Neural cell (in vitro differentiated cells): ENCODE results near the gene AUNIP. TPM values are rescaled to one million over a fixed set of nuclear protein-coding genes. Genes with fewer than 3 reads are reported as not detected.

Experiments
- H2AFZ ChIP-seq: fragments of 200-600, 300-800 bp; sonication (generic), shearing (Covaris generic); 2 replicates; pipeline ENCODE4 v1.6.0; 2014; ENCODE audit warnings: low read depth, mild to moderate bottlenecking, antibody characterized with exemption, low read length, moderate library complexity
- H3F3A ChIP-seq: fragments of 200-600 bp; shearing (Covaris generic); 2 replicates; pipeline ENCODE4 v1.6.1; 2016; ENCODE audit warnings: mild to moderate bottlenecking, moderate library complexity, mixed read lengths, antibody characterized with exemption, low read length; ENCODE audit not compliant: insufficient read depth, poor library complexity, severe bottlenecking
- H3K27ac ChIP-seq: fragments of 200-600, 300-800 bp; sonication (generic), shearing (Covaris generic); 2 replicates; pipeline ENCODE4 v1.5.1; 2014; ENCODE audit warnings: mild to moderate bottlenecking, low read length, moderate library complexity
- H3K27me3 ChIP-seq: fragments of 300-800, 200-600 bp; sonication (generic), shearing (Covaris generic); 2 replicates; pipeline ENCODE4 v1.6.0; 2014; ENCODE audit warnings: mild to moderate bottlenecking, low read depth, low read length, moderate library complexity; ENCODE audit not compliant: insufficient read depth
- H3K36me3 ChIP-seq: fragments of 300-800, 200-600 bp; sonication (generic), shearing (Covaris generic); 2 replicates; pipeline ENCODE4 v1.5.1; 2014; ENCODE audit warnings: mild to moderate bottlenecking, antibody characterized with exemption, low read length, moderate library complexity; ENCODE audit not compliant: insufficient read depth
- H3K4me2 ChIP-seq: fragments of 300-800, 200-600 bp; sonication (generic), shearing (Covaris generic); 2 replicates; pipeline ENCODE4 v1.6.0; 2014; ENCODE audit warnings: mild to moderate bottlenecking, low read length
- H3K4me3 ChIP-seq: fragments of 300-800, 200-600 bp; sonication (generic), shearing (Covaris generic); 2 replicates; pipeline ENCODE4 v1.5.1; 2014; ENCODE audit warnings: mild to moderate bottlenecking, low read length, moderate library complexity
- H3K79me2 ChIP-seq: fragments of 200-600 bp; shearing (Covaris generic); replicated peaks from 2 replicates; pipeline ENCODE4 v1.6.0; 2014; ENCODE audit warnings: mild to moderate bottlenecking, low read length, moderate library complexity; ENCODE audit not compliant: insufficient read depth
- H3K9ac ChIP-seq: fragments of 300-800, 200-600 bp; sonication (generic), shearing (Covaris generic); 2 replicates; pipeline ENCODE4 v1.6.1; 2016; ENCODE audit warnings: mild to moderate bottlenecking, low read length, mixed read lengths
- H3K9me2 ChIP-seq: fragments of 200-600 bp; shearing (Covaris generic); 2 replicates; pipeline ENCODE4 v1.6.1; 2016; ENCODE audit warnings: mild to moderate bottlenecking, low read length, mixed read lengths; ENCODE audit not compliant: insufficient read depth
- H3K9me3 ChIP-seq: fragments of 200-600, 300-800 bp; sonication (generic), shearing (Covaris generic); 2 replicates; pipeline ENCODE4 v1.6.1; 2016; ENCODE audit warnings: mild to moderate bottlenecking, mixed run types, low read length, moderate library complexity, mixed read lengths
- H4K20me1 ChIP-seq: fragments of 200-600 bp; shearing (Covaris generic); 2 replicates; pipeline ENCODE4 v1.6.1; 2016; ENCODE audit warnings: mild to moderate bottlenecking, mixed run types; ENCODE audit not compliant: insufficient read depth
- EP300 ChIP-seq: fragments of 450-650 bp; conservative IDR thresholded peaks from 2 replicates; pipeline ENCODE4 v1.6.1; 2014; ENCODE audit warnings: antibody characterized with exemption, mild to moderate bottlenecking, moderate library complexity; ENCODE audit not compliant: poor library complexity, severe bottlenecking
- EZH2 ChIP-seq: fragments of 200-600, 300-800 bp; shearing (Covaris generic), sonication (generic); IDR thresholded peaks from 2 replicates; pipeline ENCODE4 v1.6.1; 2014; ENCODE audit warnings: antibody characterized with exemption, low read length, borderline replicate concordance, mild to moderate bottlenecking; ENCODE audit not compliant: insufficient read depth, poor library complexity, severe bottlenecking
- MXI1 ChIP-seq: fragments of 450-650 bp; conservative IDR thresholded peaks from 2 replicates; pipeline ENCODE4 v1.6.1; 2014; ENCODE audit warnings: antibody characterized with exemption, mild to moderate bottlenecking; ENCODE audit not compliant: poor library complexity, severe bottlenecking
- POLR2AphosphoS5 ChIP-seq: IDR thresholded peaks from 2 replicates; pipeline ENCODE4 v1.6.1; 2012
- RAD21 ChIP-seq: fragments of 450-650 bp; conservative IDR thresholded peaks from 2 replicates; pipeline ENCODE4 v1.6.1; 2014; ENCODE audit warnings: antibody characterized with exemption, mild to moderate bottlenecking, moderate library complexity
- SMC3 ChIP-seq: fragments of 450-650 bp; conservative IDR thresholded peaks from 2 replicates; pipeline ENCODE4 v1.6.1; 2014; ENCODE audit warnings: antibody characterized with exemption, mild to moderate bottlenecking, moderate library complexity; ENCODE audit not compliant: poor library complexity
- TAF1 ChIP-seq: IDR thresholded peaks from 2 replicates; pipeline ENCODE4 v1.6.1; 2012; ENCODE audit warnings: low read depth
- polyA plus RNA-seq: library from polyadenylated mRNA; depleted of rRNA; stranded (reverse); fragments of >200 nt; gene quantifications from 2 replicates; pipeline ENCODE4 v1.2.3, GENCODE V29; 2014
- TF ChIP-seq, protein P1 (sequence below): fragments of 450-650 bp; IDR thresholded peaks from 2 replicates; pipeline ENCODE4 v1.5.1; 2014; ENCODE audit warnings: antibody characterized with exemption, mild to moderate bottlenecking, moderate library complexity; ENCODE audit not compliant: poor library complexity, severe bottlenecking

Gene AUNIP
- polyA plus RNA-seq, 1 donor from 2014 or later: 0.48 TPM

DNA sequence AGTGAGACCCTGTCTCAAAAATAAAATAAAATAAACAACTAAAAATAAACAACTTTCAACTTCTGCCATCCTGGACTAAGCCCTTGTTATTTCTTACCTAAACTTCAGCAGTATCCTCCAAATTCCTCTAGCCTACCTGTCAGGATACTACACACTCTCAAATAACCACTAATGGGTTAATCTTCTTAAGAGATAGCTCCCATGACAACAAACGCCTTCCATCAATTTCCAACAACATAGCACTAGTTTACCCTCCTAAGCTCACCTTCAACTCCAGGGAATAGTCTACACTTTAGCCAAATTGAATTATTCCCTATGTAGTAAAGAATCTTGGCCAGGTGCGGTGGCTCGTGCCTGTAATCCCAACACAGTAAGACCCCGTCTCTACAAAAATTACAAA lies 11.3 kb downstream of the AUNIP start:
- no peaks in the 10 kb centered on the region for H3K27me3 ChIP-seq
- no peaks in the 10 kb centered on the region for H3K79me2 ChIP-seq

DNA sequence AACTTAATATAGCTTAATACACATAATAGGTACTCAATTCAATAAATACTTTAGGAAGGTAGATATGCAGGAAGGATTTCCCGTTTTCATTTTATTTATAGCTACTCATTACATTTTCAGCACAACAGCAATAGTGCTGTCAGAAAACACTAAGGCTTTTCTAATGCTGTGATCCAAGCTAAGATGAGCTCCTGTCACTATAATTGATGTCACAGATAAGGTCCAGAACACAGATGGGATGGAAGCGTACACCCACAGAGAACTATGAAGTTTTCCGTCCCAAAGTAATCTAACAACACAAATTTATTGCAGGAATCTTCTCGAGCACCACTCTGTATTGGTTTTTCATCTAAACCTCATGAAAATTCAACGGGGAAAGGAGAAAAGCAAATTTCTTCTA lies 13.6 kb downstream of the AUNIP start:
- no peak for TF ChIP-seq EZH2
- no peak for TF ChIP-seq POLR2AphosphoS5
- TF ChIP-seq SMC3: no peak
- TF ChIP-seq, protein P1, sequence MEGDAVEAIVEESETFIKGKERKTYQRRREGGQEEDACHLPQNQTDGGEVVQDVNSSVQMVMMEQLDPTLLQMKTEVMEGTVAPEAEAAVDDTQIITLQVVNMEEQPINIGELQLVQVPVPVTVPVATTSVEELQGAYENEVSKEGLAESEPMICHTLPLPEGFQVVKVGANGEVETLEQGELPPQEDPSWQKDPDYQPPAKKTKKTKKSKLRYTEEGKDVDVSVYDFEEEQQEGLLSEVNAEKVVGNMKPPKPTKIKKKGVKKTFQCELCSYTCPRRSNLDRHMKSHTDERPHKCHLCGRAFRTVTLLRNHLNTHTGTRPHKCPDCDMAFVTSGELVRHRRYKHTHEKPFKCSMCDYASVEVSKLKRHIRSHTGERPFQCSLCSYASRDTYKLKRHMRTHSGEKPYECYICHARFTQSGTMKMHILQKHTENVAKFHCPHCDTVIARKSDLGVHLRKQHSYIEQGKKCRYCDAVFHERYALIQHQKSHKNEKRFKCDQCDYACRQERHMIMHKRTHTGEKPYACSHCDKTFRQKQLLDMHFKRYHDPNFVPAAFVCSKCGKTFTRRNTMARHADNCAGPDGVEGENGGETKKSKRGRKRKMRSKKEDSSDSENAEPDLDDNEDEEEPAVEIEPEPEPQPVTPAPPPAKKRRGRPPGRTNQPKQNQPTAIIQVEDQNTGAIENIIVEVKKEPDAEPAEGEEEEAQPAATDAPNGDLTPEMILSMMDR: no peak
- TF ChIP-seq RAD21: no peak
- no peak for TF ChIP-seq TAF1
- no peak for TF ChIP-seq MXI1
- TF ChIP-seq EP300: no peak
- no peaks in the 10 kb centered on the region for H3K9me3 ChIP-seq
- no peaks in the 10 kb centered on the region for H3K79me2 ChIP-seq
- no peak overlapping the region for H3K27ac ChIP-seq
- H3K27me3 ChIP-seq: no peaks in the 10 kb centered on the region
- H3F3A ChIP-seq: no peaks in the 10 kb centered on the region
- H2AFZ ChIP-seq: no peak overlapping the region
- H3K9ac ChIP-seq: no peak overlapping the region
- no peak overlapping the region for H3K4me3 ChIP-seq
- H3K4me2 ChIP-seq: no peak overlapping the region
- H3K9me2 ChIP-seq: no peaks in the 10 kb centered on the region
- no peaks in the 10 kb centered on the region for H3K36me3 ChIP-seq
- H4K20me1 ChIP-seq: no peaks in the 10 kb centered on the region

More for the DNA sequence above, 11.3 kb downstream of the AUNIP start:
- Histone ChIP-seq H3K4me3 (no peak overlapping the region), H3K9me3 (no peaks in the 10 kb centered on the region), H3F3A (no peaks in the 10 kb centered on the region), H3K36me3 (no peaks in the 10 kb centered on the region), H2AFZ (no peak overlapping the region), H3K9me2 (no peaks in the 10 kb centered on the region), H3K4me2 (no peak overlapping the region), H3K9ac (no peak overlapping the region), H3K27ac (no peak overlapping the region), H4K20me1 (no peaks in the 10 kb centered on the region)
- TF ChIP-seq MXI1 (no peak), POLR2AphosphoS5 (no peak)

DNA sequence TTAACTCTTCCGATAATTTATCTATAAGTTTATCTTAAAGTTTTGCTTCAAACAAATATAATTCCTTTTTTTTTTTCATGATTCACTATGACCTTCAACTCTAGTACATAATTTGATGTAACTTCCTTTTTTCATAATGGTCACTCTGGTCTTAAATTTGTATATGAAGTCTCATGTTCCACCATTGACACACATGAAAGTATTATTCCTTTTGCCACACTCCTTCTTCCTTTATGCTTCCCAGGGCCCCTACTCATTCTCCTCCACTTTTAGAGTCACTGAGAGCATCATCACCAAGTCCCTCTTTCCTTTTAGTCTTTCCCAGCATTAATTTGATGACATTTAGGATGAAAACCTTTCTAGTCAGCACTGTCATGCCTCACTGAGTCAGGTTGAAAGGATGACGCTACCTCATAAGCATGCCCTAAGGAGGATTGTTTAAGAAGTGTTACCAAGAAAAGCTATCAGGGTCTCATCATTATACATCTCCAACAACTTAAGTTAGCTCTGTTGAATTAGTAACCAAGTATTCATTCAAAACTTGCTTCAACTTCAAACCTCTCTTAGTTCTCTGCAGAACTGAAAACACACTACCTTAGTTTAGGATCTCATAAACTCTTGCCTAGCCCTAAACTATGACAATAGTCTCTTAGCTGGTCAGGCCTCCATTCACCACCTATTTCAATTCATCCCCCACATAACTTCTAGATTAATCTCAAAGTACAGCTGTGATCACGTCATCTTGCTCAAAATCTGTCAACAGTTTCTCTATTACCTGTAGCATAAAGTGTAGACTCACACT lies 14.5 kb downstream of the AUNIP start:
- no peak overlapping the region for H3K4me2 ChIP-seq
- no peaks in the 10 kb centered on the region for H4K20me1 ChIP-seq
- H3K9me3 ChIP-seq: no peaks in the 10 kb centered on the region
- H3K9ac ChIP-seq: no peak overlapping the region
- no peaks in the 10 kb centered on the region for H3K79me2 ChIP-seq
- H3K9me2 ChIP-seq: no peaks in the 10 kb centered on the region
- no peak for TF ChIP-seq SMC3
- TF ChIP-seq MXI1: no peak
- TF ChIP-seq, protein P1: no peak
- no peak for TF ChIP-seq RAD21
- TF ChIP-seq TAF1: no peak
- TF ChIP-seq EP300: no peak
- H2AFZ ChIP-seq: no peak overlapping the region
- H3K4me3 ChIP-seq: no peak overlapping the region
- H3K36me3 ChIP-seq: no peaks in the 10 kb centered on the region
- H3K27me3 ChIP-seq: no peaks in the 10 kb centered on the region
- no peaks in the 10 kb centered on the region for H3F3A ChIP-seq
- no peak overlapping the region for H3K27ac ChIP-seq
